H1 (cell line): ENCODE data around the gene ARF4. TPM values are rescaled to one million over a fixed set of nuclear protein-coding genes. Genes with fewer than 3 reads are reported as not detected.

Experiments
- CTCF ChIA-PET: fragments of 300-600 bp; sonication (Branson Sonifier 250); formaldehyde crosslinking; loops from one replicate; lab custom pipeline; 2021; ENCODE audit not compliant: partially characterized antibody; lab: Charles Lee
- POLR2A ChIA-PET: fragments of 300-600 bp; sonication (Branson Sonifier 250); formaldehyde crosslinking; loops from one replicate; lab custom pipeline; 2021; ENCODE audit warnings: inconsistent platforms; ENCODE audit not compliant: partially characterized antibody; lab: Charles Lee
- DNase-seq, 2 experiments: peaks; one replicate each; pipeline versions ENCODE4 v3.0.0 to v3.0.0-alpha.2; 2010 to 2022; ENCODE audit warnings: low spot score in 2 of 2, low read depth in 1 of 2, mixed read lengths in 1 of 2
- FAIRE-seq: peaks from 2 replicates; lab custom pipeline; 2011; peaks lifted over from hg19 to GRCh38; lab: Jason Lieb, UNC
- H2AFZ ChIP-seq: 2 replicates; pipeline ENCODE4 v1.8.1; 2012; ENCODE audit warnings: low read length, inconsistent platforms
- H2AK5ac ChIP-seq: 2 replicates; pipeline ENCODE4 v1.6.1; 2013; ENCODE audit warnings: low read depth, low read length
- H2BK120ac ChIP-seq: replicated peaks from 2 replicates; pipeline ENCODE3; 2013; ENCODE audit warnings: low read depth, low read length, inconsistent platforms
- H2BK12ac ChIP-seq: 2 replicates; pipeline ENCODE4 v1.6.1; 2013; ENCODE audit warnings: low read depth, low read length
- H2BK15ac ChIP-seq: 2 replicates; pipeline ENCODE4 v1.6.1; 2013; ENCODE audit warnings: low read length
- H2BK20ac ChIP-seq: 2 replicates; pipeline ENCODE4 v1.6.1; 2013; ENCODE audit warnings: low read length
- H2BK5ac ChIP-seq: 2 replicates; pipeline ENCODE4 v1.6.1; 2013; ENCODE audit warnings: low read depth, low read length
- H3K14ac ChIP-seq: 2 replicates; pipeline ENCODE4 v1.6.1; 2013; ENCODE audit warnings: inconsistent platforms; ENCODE audit not compliant: insufficient read length
- H3K18ac ChIP-seq: 2 replicates; pipeline ENCODE4 v1.6.1; 2013; ENCODE audit warnings: low read length; ENCODE audit errors: extremely low read depth
- H3K23ac ChIP-seq: 2 replicates; pipeline ENCODE4 v1.6.1; 2013; ENCODE audit warnings: inconsistent platforms; ENCODE audit not compliant: insufficient read length
- H3K23me2 ChIP-seq: 2 replicates; pipeline ENCODE4 v1.6.1; 2013; ENCODE audit warnings: low read depth, low read length
- H3K27ac ChIP-seq: 2 replicates; pipeline ENCODE4 v1.6.1; 2011; ENCODE audit warnings: low read depth, low read length, inconsistent platforms
- H3K27me3 ChIP-seq, 4 experiments: replicated peaks in 1 of 4; 1 replicate in 1 of 4; 2 replicates in 3 of 4; pipeline versions ENCODE4 v1.6.1 to v1.8.1; 2011 to 2013; ENCODE audit warnings: low read length in 3 of 4, mild to moderate bottlenecking in 3 of 4, inconsistent platforms in 2 of 4, mixed read lengths in 2 of 4, moderate library complexity in 1 of 4; ENCODE audit not compliant: control insufficient read depth in 3 of 4, insufficient read depth in 3 of 4; ENCODE audit errors: extremely low read depth in 1 of 4
- H3K36me3 ChIP-seq, 4 experiments: 2 replicates each; pipeline versions ENCODE4 v1.6.1 to v1.8.1; 2011 to 2013; ENCODE audit warnings: mild to moderate bottlenecking in 4 of 4, low read length in 3 of 4, moderate library complexity in 2 of 4, control low read depth in 1 of 4, inconsistent platforms in 1 of 4; ENCODE audit not compliant: insufficient read depth in 4 of 4, control insufficient read depth in 2 of 4
- H3K4ac ChIP-seq: replicated peaks from 2 replicates; pipeline ENCODE3; 2013; ENCODE audit warnings: low read length, low read depth, mixed read lengths, inconsistent platforms; ENCODE audit not compliant: insufficient read length
- H3K4me1 ChIP-seq, 4 experiments: replicated peaks in 1 of 4; 1 replicate in 1 of 4; 2 replicates in 3 of 4; pipeline versions ENCODE4 v1.6.1 to v1.8.1; 2011 to 2013; ENCODE audit warnings: low read length in 3 of 4, inconsistent platforms in 2 of 4, mixed read lengths in 1 of 4; ENCODE audit not compliant: insufficient read depth in 4 of 4, control insufficient read depth in 3 of 4
- H3K4me2 ChIP-seq, 2 experiments: 2 replicates each; pipeline versions ENCODE4 v1.6.1 to v1.8.1; 2011 to 2013; ENCODE audit warnings: low read depth in 2 of 2, low read length in 2 of 2, control low read depth in 1 of 2, inconsistent platforms in 1 of 2, mild to moderate bottlenecking in 1 of 2; ENCODE audit not compliant: insufficient read depth in 1 of 2
- H3K4me3 ChIP-seq, 4 experiments: fragments of 200-600, 300-600 bp in 1 of 4; sonication (generic), shearing (Covaris generic), sonication (Bioruptor Twin) in 1 of 4; 2 replicates each; pipeline versions ENCODE4 v1.5.1 to v1.8.1; 2011 to 2016; ENCODE audit warnings: low read length in 4 of 4, low read depth in 3 of 4, control low read depth in 2 of 4, inconsistent platforms in 2 of 4, mild to moderate bottlenecking in 2 of 4, mixed read lengths in 1 of 4, moderate library complexity in 1 of 4; ENCODE audit not compliant: insufficient read depth in 2 of 4; ENCODE audit errors: extremely low read depth in 1 of 4
- H3K56ac ChIP-seq: replicated peaks from 2 replicates; pipeline ENCODE3; 2013; ENCODE audit warnings: low read depth, mild to moderate bottlenecking, mixed read lengths, low read length, inconsistent platforms; ENCODE audit not compliant: insufficient read length
- H3K79me1 ChIP-seq: 2 replicates; pipeline ENCODE4 v1.6.1; 2013; ENCODE audit warnings: low read depth, low read length, control low read depth
- H3K79me2 ChIP-seq, 2 experiments: 2 replicates each; pipeline versions ENCODE4 v1.6.1 to v1.8.1; 2012 to 2013; ENCODE audit warnings: low read length in 2 of 2, mild to moderate bottlenecking in 2 of 2, inconsistent platforms in 1 of 2; ENCODE audit not compliant: insufficient read depth in 2 of 2, control insufficient read depth in 1 of 2
- H3K9ac ChIP-seq, 4 experiments: replicated peaks in 1 of 4; 1 replicate in 1 of 4; 2 replicates in 3 of 4; pipeline versions ENCODE4 v1.6.1 to v1.8.1; 2011 to 2013; ENCODE audit warnings: low read depth in 3 of 4, low read length in 3 of 4, control low read depth in 2 of 4, mild to moderate bottlenecking in 2 of 4, moderate library complexity in 2 of 4, inconsistent platforms in 1 of 4; ENCODE audit errors: extremely low read depth in 1 of 4
- H3K9me3 ChIP-seq, 2 experiments: 2 replicates each; pipeline versions ENCODE4 v1.6.1 to v1.8.1; 2012 to 2013; ENCODE audit warnings: mild to moderate bottlenecking in 2 of 2, moderate library complexity in 2 of 2, control low read depth in 1 of 2, inconsistent platforms in 1 of 2, low read depth in 1 of 2, low read length in 1 of 2, mixed read lengths in 1 of 2; ENCODE audit not compliant: insufficient read depth in 2 of 2
- H4K20me1 ChIP-seq, 2 experiments: replicated peaks in 1 of 2; 2 replicates each; pipeline versions ENCODE3 to v1.8.1; 2011 to 2013; ENCODE audit warnings: inconsistent platforms in 2 of 2, low read length in 2 of 2, mild to moderate bottlenecking in 1 of 2; ENCODE audit not compliant: insufficient read depth in 2 of 2, control insufficient read depth in 1 of 2
- H4K5ac ChIP-seq: 2 replicates; pipeline ENCODE4 v1.6.1; 2013; ENCODE audit warnings: low read length, low read depth, mixed read lengths, inconsistent platforms; ENCODE audit not compliant: insufficient read length
- H4K8ac ChIP-seq: 2 replicates; pipeline ENCODE4 v1.8.0; 2013; ENCODE audit warnings: mild to moderate bottlenecking, moderate library complexity, low read length, inconsistent platforms; ENCODE audit not compliant: insufficient read depth; ENCODE audit errors: extremely low read depth
- H4K91ac ChIP-seq: replicated peaks from 2 replicates; pipeline ENCODE3; 2013; ENCODE audit warnings: low read length, mixed read lengths, inconsistent platforms; ENCODE audit not compliant: insufficient read length
- CBX5 ChIP-seq: fragments of 300-800, 300-1000 bp; sonication (generic); IDR thresholded peaks from 2 replicates; pipeline ENCODE4 v1.7.1; 2016; ENCODE audit warnings: antibody characterized with exemption, low read length, low read depth
- E2F6 ChIP-seq: IDR thresholded peaks from 2 replicates; pipeline ENCODE4 v1.6.1; 2012; ENCODE audit warnings: inconsistent platforms
- EGR1 ChIP-seq: IDR thresholded peaks from 2 replicates; pipeline ENCODE4 v1.6.1; 2011; ENCODE audit warnings: low read depth, low read length, borderline replicate concordance
- FOSL1 ChIP-seq: IDR thresholded peaks from 2 replicates; pipeline ENCODE4 v1.6.1; 2011; ENCODE audit warnings: mild to moderate bottlenecking, low read depth, low read length, moderate library complexity; ENCODE audit not compliant: insufficient read depth
- HDAC2 ChIP-seq, 2 experiments: fragments of 300-600 bp in 1 of 2; sonication (generic) in 1 of 2; IDR thresholded peaks; 2 replicates each; pipeline ENCODE4 v1.6.1; 2011 to 2012; ENCODE audit warnings: low read depth in 2 of 2, low read length in 2 of 2, mild to moderate bottlenecking in 2 of 2, moderate library complexity in 2 of 2, borderline replicate concordance in 1 of 2, inconsistent platforms in 1 of 2
- KDM5A ChIP-seq: fragments of 200-600 bp; IDR thresholded peaks from 2 replicates; pipeline ENCODE4 v1.7.1; 2012; ENCODE audit warnings: mild to moderate bottlenecking, low read length, inconsistent platforms, mixed read lengths
- POLR2AphosphoS5 ChIP-seq: IDR thresholded peaks from 2 replicates; pipeline ENCODE4 v1.6.1; 2011; ENCODE audit warnings: low read depth, low read length
- POU5F1 ChIP-seq: IDR thresholded peaks from 2 replicates; pipeline ENCODE4 v1.6.1; 2011; ENCODE audit warnings: low read depth, mild to moderate bottlenecking, low read length, moderate library complexity
- RAD21 ChIP-seq, 2 experiments: IDR thresholded peaks in 1 of 2; conservative IDR thresholded peaks in 1 of 2; 2 replicates each; pipeline ENCODE4 v1.6.1; 2011; ENCODE audit warnings: low read depth in 2 of 2, low read length in 2 of 2, improper control_type of control experiment in 1 of 2, inconsistent platforms in 1 of 2, mild to moderate bottlenecking in 1 of 2, moderate library complexity in 1 of 2
- RBBP5 ChIP-seq: IDR thresholded peaks from 2 replicates; pipeline ENCODE4 v1.7.1; 2012; ENCODE audit warnings: low read depth, mild to moderate bottlenecking, inconsistent platforms, low read length, moderate library complexity, borderline replicate concordance
- RFX5 ChIP-seq: IDR thresholded peaks from 2 replicates; pipeline ENCODE4 v1.6.1; 2011; ENCODE audit warnings: low read depth, low read length, improper control_type of control experiment, borderline replicate concordance
- SAP30 ChIP-seq: fragments of 300-600 bp; sonication (generic); IDR thresholded peaks from 2 replicates; pipeline ENCODE4 v1.7.1; 2012; ENCODE audit warnings: low read length, moderate library complexity, mild to moderate bottlenecking, inconsistent platforms; ENCODE audit not compliant: insufficient read depth, insufficient replicate concordance
- SP1 ChIP-seq: IDR thresholded peaks from 2 replicates; pipeline ENCODE4 v1.6.1; 2011; ENCODE audit warnings: low read depth, low read length
- SP2 ChIP-seq: IDR thresholded peaks from 2 replicates; pipeline ENCODE4 v1.6.1; 2012; ENCODE audit warnings: mild to moderate bottlenecking, low read length, inconsistent platforms
- TAF1 ChIP-seq: IDR thresholded peaks from 2 replicates; pipeline ENCODE4 v1.6.1; 2011; ENCODE audit warnings: mild to moderate bottlenecking, low read depth, low read length
- polyA plus RNA-seq, 7 experiments: library from polyadenylated mRNA; depleted of rRNA in 3 of 7; stranded (reverse) in 5 of 7; unstranded in 2 of 7; fragments of >200 nt in 5 of 7; fragments of 200-250 nt in 2 of 7; gene quantifications; 1 replicate in 5 of 7; 2 replicates in 1 of 7; 4 replicates in 1 of 7; pipeline versions ENCODE4 v1.2.1 to v1.2.3, GENCODE V29; 2011 to 2013; ENCODE audit warnings: missing spikeins in 2 of 7, mixed read lengths in 2 of 7
- total RNA-seq: library from RNA; stranded (reverse); fragmentation: NEBNext Ultra II Directional; extraction: Animal tissue kit (Norgen Biotek cat#: 25700); gene quantifications from 2 replicates; pipeline ENCODE4 v1.2.1, GENCODE V29; 2021

The ARF4 gene
- total and polyA plus RNA-seq, 2 of the 8 experiments (the other 6 are each of a cell fraction or from before 2014, with no cell fraction given): 138 to 165 TPM

- Histone ChIP-seq H3K14ac (no peak overlapping the region), H3K27me3 (no peaks in the 10 kb centered on the region), H2AK5ac (no peak overlapping the region), H2BK5ac (no peak overlapping the region), H3K4ac (no peak overlapping the region), H3K4me2 (no peak overlapping the region), H2BK20ac (no peak overlapping the region), H2BK120ac (no peak overlapping the region), H4K8ac (no peak overlapping the region), H2BK12ac (no peak overlapping the region), H2AFZ (no peak overlapping the region), H4K5ac (no peak overlapping the region), H2BK15ac (no peak overlapping the region), H3K79me2 (no peaks in the 10 kb centered on the region), H3K56ac (no peak overlapping the region), H3K4me3 (no peak overlapping the region), H3K23me2 (no peaks in the 10 kb centered on the region), H3K18ac (no peak overlapping the region), H4K20me1 (no peaks in the 10 kb centered on the region), H3K27ac (no peak overlapping the region), H3K9ac (no peak overlapping the region), H3K36me3 (peaks cover 0 to 7% (median 2%) of the 10 kb centered on the region in 4 experiments; a peak in 3 of 8 replicates), H3K4me1 (no peaks in the 10 kb centered on the region), H3K9me3 (no peaks in the 10 kb centered on the region), H3K79me1 (no peaks in the 10 kb centered on the region), H3K23ac (no peak overlapping the region), H4K91ac (no peak overlapping the region)
- POLR2A ChIA-PET: no interaction called here
- DNase-seq: no peak
- CTCF ChIA-PET: interaction anchor here (1.4 kb wide), 1 partner anchor 273 kb away, joined by 4 read pairs; no protein-coding TSS in a partner anchor
- FAIRE-seq: no peak
- no peak for TF ChIP-seq POU5F1
- no peak for TF ChIP-seq EGR1
- no peak for TF ChIP-seq CBX5
- TF ChIP-seq SP1: no peak
- no peak for TF ChIP-seq SP2
- no peak for TF ChIP-seq RAD21 (IDR thresholded peaks at IDR 0.05 in 1 of 2, conservative IDR thresholded peaks at IDR 0.05 in 1 of 2; ENCODE audit: low read depth in 2 of 2, low read length in 2 of 2)
- no peak for TF ChIP-seq RFX5
- TF ChIP-seq RBBP5: no peak
- no peak for TF ChIP-seq POLR2AphosphoS5
- no peak for TF ChIP-seq HDAC2 (IDR thresholded peaks at IDR 0.05; ENCODE audit: borderline replicate concordance in 1 of 2, low read depth in 2 of 2, low read length in 2 of 2)
- no peak for TF ChIP-seq E2F6
- no peak for TF ChIP-seq FOSL1
- no peak for TF ChIP-seq KDM5A
- no peak for TF ChIP-seq TAF1
- no peak for TF ChIP-seq SAP30
Measured at GRCh38 chr3:57637391-57637790, 40.2 kb upstream of the ARF4 start.
